ENCODE data around the gene INTS7.

INTS7 gene

GRCh38 chr1:211901945-211902344 is 133.4 kb downstream of the INTS7 start:
- DNase-seq = no peak

GRCh38 chr1:211900441-211900840 is 134.9 kb downstream of the INTS7 start:
- no peak for DNase-seq

- no peak for DNase-seq
Observed at GRCh38 chr1:211896958-211897357, 138.4 kb downstream of the INTS7 start.

- DNase-seq = no peak
Observed at GRCh38 chr1:211895126-211895759, 140.1 kb downstream of the INTS7 start.

GRCh38 chr1:211894312-211894711 is 141.0 kb downstream of the INTS7 start:
- no peak for DNase-seq

- DNase-seq = no peak
Observed at GRCh38 chr1:211893260-211893659, 142.1 kb downstream of the INTS7 start.

GRCh38 chr1:211892577-211892976 is 142.8 kb downstream of the INTS7 start:
- DNase-seq = no peak

- DNase-seq = no peak
Observed at GRCh38 chr1:211891708-211892107, 143.6 kb downstream of the INTS7 start.

All from hematopoietic multipotent progenitor cell treated with erythropoietin and hydrocortisone succinate and interleukin-3 and kit ligand, for 4 days (in vitro differentiated cells).